HepG2 (cell line): ENCODE results near the gene KCNJ14. TPM values are rescaled to one million over a fixed set of nuclear protein-coding genes. Genes with fewer than 3 reads are reported as not detected.
A peak's percentile ranks its signal among the peaks of the same experiment; 100 is the strongest.

ENCODE experiments used
- BHLHE40 ChIP-seq: IDR thresholded peaks from 2 replicates; pipeline ENCODE4 v1.6.1; 2011; ENCODE audit warnings: low read length, improper control_type of control experiment
- CREB1 ChIP-seq, 2 experiments: fragments of 450-650 bp in 1 of 2; IDR thresholded peaks; 2 replicates each; pipeline ENCODE4 v1.6.1; 2016 to 2017; ENCODE audit warnings: control low read depth in 1 of 2, mild to moderate bottlenecking in 1 of 2, missing compliant biosample characterization in 1 of 2, missing genetic modification characterization in 1 of 2
- HMG20B ChIP-seq: conservative IDR thresholded peaks from 2 replicates; pipeline ENCODE4 v1.6.1; 2016; ENCODE audit warnings: missing genetic modification reagents, missing compliant biosample characterization
- PAF1 ChIP-seq: IDR thresholded peaks from 2 replicates; pipeline ENCODE4 v1.6.1; 2016; ENCODE audit warnings: missing genetic modification reagents, missing compliant biosample characterization
- PHF8 ChIP-seq: sonication (generic); formaldehyde crosslinking; IDR thresholded peaks from 2 replicates; pipeline ENCODE4 v1.5.0; 2020; ENCODE audit warnings: missing genetic modification reagents
- POLR2A ChIP-seq, 2 experiments: IDR thresholded peaks; 2 replicates each; pipeline ENCODE4 v1.6.1; 2011; ENCODE audit warnings: low read depth in 2 of 2, low read length in 2 of 2, mild to moderate bottlenecking in 1 of 2, moderate library complexity in 1 of 2; ENCODE audit not compliant: insufficient read depth in 1 of 2
- SP1 ChIP-seq, 2 experiments: fragments of 450-650 bp in 1 of 2; sonication (generic) in 1 of 2; formaldehyde crosslinking in 1 of 2; IDR thresholded peaks; 2 replicates each; pipeline versions ENCODE4 v1.4.0 to v1.6.1; 2016 to 2020; ENCODE audit warnings: missing genetic modification reagents in 1 of 2
- WIZ ChIP-seq: sonication (generic); formaldehyde crosslinking; IDR thresholded peaks from 2 replicates; pipeline ENCODE4 v1.5.1; 2020; ENCODE audit warnings: mild to moderate bottlenecking, missing genetic modification reagents
- ZFX ChIP-seq: sonication (generic); formaldehyde crosslinking; IDR thresholded peaks from 2 replicates; pipeline ENCODE4 v1.4.0; 2020; ENCODE audit warnings: mild to moderate bottlenecking, low read depth, missing genetic modification reagents, moderate library complexity
- ZFY ChIP-seq: sonication (generic); formaldehyde crosslinking; IDR thresholded peaks from 2 replicates; pipeline ENCODE4 v1.4.0; 2020; ENCODE audit warnings: missing genetic modification reagents
- ZNF335 ChIP-seq: sonication (generic); formaldehyde crosslinking; IDR thresholded peaks from 2 replicates; pipeline ENCODE4 v1.4.0; 2020; ENCODE audit warnings: missing genetic modification reagents
- polyA plus RNA-seq, 8 experiments: library from polyadenylated mRNA; depleted of rRNA in 3 of 8; stranded (reverse) in 7 of 8; unstranded in 1 of 8; fragments of >200 nt; fragmentation: Illumina TruSeq in 4 of 8; extraction: Trizol in 4 of 8; gene quantifications; 2 replicates each; pipeline versions ENCODE4 v1.2.1 to v1.2.3, GENCODE V29; 2011 to 2016; ENCODE audit warnings: low read depth in 4 of 8, missing spikeins in 1 of 8, mixed read lengths in 1 of 8; ENCODE audit not compliant: insufficient read depth in 1 of 8
- total RNA-seq, 5 experiments: library from RNA; depleted of rRNA; stranded (reverse); fragments of >200 nt; fragmentation: Illumina TruSeq; extraction: Trizol; gene quantifications; 2 replicates each; pipeline ENCODE4 v1.2.3, GENCODE V29; 2016; ENCODE audit warnings: low read depth in 1 of 5
- TF ChIP-seq, protein P1 (sequence below): sonication (generic); formaldehyde crosslinking; IDR thresholded peaks from 2 replicates; pipeline ENCODE4 v1.5.0; 2020; ENCODE audit warnings: mild to moderate bottlenecking, missing genetic modification reagents, moderate library complexity
- TF ChIP-seq, protein P2 (sequence below): sonication (generic); formaldehyde crosslinking; IDR thresholded peaks from 2 replicates; pipeline ENCODE4 v1.9.0; 2021; ENCODE audit warnings: missing genetic modification reagents, borderline replicate concordance
- TF ChIP-seq, protein P3 (sequence below): sonication (generic); formaldehyde crosslinking; IDR thresholded peaks from 2 replicates; pipeline ENCODE4 v1.4.0; 2020; ENCODE audit warnings: missing genetic modification reagents
- TF ChIP-seq, protein P4 (sequence below): sonication (generic); formaldehyde crosslinking; IDR thresholded peaks from 2 replicates; pipeline ENCODE4 v1.8.1; 2023; ENCODE audit warnings: mild to moderate bottlenecking, moderate library complexity, missing genetic modification reagents
- TF ChIP-seq, protein P5 (sequence below): sonication (generic); IDR thresholded peaks from 2 replicates; pipeline ENCODE4 v1.6.1; 2016; ENCODE audit warnings: low read depth, borderline replicate concordance

KCNJ14 gene
- total and polyA plus RNA-seq, 2 of the 13 experiments (the other 11 are each of a cell fraction or from before 2014, with no cell fraction given), result 0.20 to 0.51 TPM

DNA sequence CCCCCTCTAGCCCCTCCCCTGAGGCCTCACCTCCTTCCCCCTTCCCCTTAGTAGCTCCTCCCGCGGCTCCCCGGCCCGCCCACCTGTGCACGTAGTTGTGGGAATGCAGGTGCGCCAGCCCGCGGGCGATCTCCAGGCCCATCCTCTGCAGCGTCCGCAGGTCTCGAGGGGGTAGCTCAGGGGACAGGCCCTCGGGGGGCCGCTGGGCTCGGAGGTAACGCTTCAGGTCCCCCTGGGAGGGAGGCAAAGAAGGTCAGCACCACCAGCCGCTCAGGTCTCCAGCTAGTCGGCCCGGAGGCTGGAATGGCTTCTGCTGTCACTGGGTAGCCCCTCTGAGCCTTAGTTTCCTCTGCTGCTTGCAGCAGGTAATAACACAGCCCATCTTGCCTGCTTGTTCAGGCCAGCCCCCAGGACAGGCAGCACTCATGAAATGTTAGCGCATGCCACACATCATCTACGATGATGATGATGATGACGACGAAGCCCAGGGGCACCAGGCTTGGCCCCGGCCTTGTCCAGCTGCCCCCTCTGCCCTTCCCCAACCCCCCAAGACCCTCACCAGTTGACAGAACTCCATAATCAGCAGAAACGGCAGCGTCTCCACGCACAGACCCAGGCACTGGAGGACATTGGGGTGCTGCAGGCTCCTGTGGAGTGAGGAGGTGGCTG, 47.1 kb downstream of the KCNJ14 start (continued):
- TF ChIP-seq, protein P1, sequence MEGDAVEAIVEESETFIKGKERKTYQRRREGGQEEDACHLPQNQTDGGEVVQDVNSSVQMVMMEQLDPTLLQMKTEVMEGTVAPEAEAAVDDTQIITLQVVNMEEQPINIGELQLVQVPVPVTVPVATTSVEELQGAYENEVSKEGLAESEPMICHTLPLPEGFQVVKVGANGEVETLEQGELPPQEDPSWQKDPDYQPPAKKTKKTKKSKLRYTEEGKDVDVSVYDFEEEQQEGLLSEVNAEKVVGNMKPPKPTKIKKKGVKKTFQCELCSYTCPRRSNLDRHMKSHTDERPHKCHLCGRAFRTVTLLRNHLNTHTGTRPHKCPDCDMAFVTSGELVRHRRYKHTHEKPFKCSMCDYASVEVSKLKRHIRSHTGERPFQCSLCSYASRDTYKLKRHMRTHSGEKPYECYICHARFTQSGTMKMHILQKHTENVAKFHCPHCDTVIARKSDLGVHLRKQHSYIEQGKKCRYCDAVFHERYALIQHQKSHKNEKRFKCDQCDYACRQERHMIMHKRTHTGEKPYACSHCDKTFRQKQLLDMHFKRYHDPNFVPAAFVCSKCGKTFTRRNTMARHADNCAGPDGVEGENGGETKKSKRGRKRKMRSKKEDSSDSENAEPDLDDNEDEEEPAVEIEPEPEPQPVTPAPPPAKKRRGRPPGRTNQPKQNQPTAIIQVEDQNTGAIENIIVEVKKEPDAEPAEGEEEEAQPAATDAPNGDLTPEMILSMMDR (CRISPR knock-in tag), result peak; percentile 1; the same call in 1 of the 2 replicates
- TF ChIP-seq WIZ (CRISPR knock-in tag) (no peak), CREB1 (IDR thresholded peaks at IDR 0.05) (peak; percentile 25; the same call in 1 of the 2 replicates), CREB1 (CRISPR knock-in tag; IDR thresholded peaks at IDR 0.05) (no peak), ZFY (CRISPR knock-in tag) (peak; percentile 13; the same call in 1 of the 2 replicates), PHF8 (CRISPR knock-in tag) (0 out of 2 replicates have a peak, but pooled peaks have one; percentile 25), BHLHE40 (no peak), SP1 (IDR thresholded peaks at IDR 0.05) (no peak), SP1 (CRISPR knock-in tag; IDR thresholded peaks at IDR 0.05) (0 out of 2 replicates have a peak, but pooled peaks have one; percentile 22), ZFX (CRISPR knock-in tag) (peak; percentile 50; the same call in 1 of the 2 replicates), ZNF335 (no peak), POLR2A (IDR thresholded peaks at IDR 0.05; ENCODE audit: insufficient read depth in 1 of 2, low read depth in 2 of 2, low read length in 2 of 2) (0 out of 4 replicates have a peak, but pooled peaks of 1 of the 2 experiments have one; percentile 37), HMG20B (CRISPR knock-in tag) (no peak), PAF1 (CRISPR knock-in tag) (no peak)
- TF ChIP-seq, protein P2, sequence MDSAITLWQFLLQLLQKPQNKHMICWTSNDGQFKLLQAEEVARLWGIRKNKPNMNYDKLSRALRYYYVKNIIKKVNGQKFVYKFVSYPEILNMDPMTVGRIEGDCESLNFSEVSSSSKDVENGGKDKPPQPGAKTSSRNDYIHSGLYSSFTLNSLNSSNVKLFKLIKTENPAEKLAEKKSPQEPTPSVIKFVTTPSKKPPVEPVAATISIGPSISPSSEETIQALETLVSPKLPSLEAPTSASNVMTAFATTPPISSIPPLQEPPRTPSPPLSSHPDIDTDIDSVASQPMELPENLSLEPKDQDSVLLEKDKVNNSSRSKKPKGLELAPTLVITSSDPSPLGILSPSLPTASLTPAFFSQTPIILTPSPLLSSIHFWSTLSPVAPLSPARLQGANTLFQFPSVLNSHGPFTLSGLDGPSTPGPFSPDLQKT (CRISPR knock-in tag), result no peak
- TF ChIP-seq, protein P3, sequence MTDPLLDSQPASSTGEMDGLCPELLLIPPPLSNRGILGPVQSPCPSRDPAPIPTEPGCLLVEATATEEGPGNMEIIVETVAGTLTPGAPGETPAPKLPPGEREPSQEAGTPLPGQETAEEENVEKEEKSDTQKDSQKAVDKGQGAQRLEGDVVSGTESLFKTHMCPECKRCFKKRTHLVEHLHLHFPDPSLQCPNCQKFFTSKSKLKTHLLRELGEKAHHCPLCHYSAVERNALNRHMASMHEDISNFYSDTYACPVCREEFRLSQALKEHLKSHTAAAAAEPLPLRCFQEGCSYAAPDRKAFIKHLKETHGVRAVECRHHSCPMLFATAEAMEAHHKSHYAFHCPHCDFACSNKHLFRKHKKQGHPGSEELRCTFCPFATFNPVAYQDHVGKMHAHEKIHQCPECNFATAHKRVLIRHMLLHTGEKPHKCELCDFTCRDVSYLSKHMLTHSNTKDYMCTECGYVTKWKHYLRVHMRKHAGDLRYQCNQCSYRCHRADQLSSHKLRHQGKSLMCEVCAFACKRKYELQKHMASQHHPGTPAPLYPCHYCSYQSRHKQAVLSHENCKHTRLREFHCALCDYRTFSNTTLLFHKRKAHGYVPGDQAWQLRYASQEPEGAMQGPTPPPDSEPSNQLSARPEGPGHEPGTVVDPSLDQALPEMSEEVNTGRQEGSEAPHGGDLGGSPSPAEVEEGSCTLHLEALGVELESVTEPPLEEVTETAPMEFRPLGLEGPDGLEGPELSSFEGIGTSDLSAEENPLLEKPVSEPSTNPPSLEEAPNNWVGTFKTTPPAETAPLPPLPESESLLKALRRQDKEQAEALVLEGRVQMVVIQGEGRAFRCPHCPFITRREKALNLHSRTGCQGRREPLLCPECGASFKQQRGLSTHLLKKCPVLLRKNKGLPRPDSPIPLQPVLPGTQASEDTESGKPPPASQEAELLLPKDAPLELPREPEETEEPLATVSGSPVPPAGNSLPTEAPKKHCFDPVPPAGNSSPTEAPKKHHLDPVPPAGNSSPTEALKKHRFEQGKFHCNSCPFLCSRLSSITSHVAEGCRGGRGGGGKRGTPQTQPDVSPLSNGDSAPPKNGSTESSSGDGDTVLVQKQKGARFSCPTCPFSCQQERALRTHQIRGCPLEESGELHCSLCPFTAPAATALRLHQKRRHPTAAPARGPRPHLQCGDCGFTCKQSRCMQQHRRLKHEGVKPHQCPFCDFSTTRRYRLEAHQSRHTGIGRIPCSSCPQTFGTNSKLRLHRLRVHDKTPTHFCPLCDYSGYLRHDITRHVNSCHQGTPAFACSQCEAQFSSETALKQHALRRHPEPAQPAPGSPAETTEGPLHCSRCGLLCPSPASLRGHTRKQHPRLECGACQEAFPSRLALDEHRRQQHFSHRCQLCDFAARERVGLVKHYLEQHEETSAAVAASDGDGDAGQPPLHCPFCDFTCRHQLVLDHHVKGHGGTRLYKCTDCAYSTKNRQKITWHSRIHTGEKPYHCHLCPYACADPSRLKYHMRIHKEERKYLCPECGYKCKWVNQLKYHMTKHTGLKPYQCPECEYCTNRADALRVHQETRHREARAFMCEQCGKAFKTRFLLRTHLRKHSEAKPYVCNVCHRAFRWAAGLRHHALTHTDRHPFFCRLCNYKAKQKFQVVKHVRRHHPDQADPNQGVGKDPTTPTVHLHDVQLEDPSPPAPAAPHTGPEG (CRISPR knock-in tag), result no peak
- TF ChIP-seq, protein P4, sequence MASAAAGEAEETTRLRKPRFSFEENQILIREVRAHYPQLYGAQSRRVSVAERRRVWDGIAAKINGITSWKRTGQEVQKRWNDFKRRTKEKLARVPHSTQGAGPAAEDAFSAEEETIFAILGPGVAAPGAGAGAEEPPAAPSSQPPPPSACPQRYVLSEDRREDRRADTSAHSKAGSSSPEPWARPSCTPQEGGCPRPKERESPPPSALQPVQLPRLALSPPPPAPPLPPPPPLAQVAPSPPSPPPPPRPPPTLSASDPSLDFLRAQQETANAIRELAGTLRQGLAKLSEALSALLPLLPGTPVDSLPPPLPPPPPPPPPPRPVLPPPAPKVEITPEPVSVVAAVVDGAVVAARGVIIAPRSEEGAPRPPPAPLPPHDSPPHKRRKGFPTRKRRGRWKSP (CRISPR knock-in tag), result no peak
- TF ChIP-seq, protein P5, sequence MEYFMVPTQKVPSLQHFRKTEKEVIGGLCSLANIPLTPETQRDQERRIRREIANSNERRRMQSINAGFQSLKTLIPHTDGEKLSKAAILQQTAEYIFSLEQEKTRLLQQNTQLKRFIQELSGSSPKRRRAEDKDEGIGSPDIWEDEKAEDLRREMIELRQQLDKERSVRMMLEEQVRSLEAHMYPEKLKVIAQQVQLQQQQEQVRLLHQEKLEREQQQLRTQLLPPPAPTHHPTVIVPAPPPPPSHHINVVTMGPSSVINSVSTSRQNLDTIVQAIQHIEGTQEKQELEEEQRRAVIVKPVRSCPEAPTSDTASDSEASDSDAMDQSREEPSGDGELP, result no peak
